ENCODE measurements around the gene CRYM.
"Not testable (repeated sequence)": the region's sequence is repeated elsewhere in the genome, so short reads cannot be mapped to it uniquely, and the experiment has no call there.

CRYM gene

DNA sequence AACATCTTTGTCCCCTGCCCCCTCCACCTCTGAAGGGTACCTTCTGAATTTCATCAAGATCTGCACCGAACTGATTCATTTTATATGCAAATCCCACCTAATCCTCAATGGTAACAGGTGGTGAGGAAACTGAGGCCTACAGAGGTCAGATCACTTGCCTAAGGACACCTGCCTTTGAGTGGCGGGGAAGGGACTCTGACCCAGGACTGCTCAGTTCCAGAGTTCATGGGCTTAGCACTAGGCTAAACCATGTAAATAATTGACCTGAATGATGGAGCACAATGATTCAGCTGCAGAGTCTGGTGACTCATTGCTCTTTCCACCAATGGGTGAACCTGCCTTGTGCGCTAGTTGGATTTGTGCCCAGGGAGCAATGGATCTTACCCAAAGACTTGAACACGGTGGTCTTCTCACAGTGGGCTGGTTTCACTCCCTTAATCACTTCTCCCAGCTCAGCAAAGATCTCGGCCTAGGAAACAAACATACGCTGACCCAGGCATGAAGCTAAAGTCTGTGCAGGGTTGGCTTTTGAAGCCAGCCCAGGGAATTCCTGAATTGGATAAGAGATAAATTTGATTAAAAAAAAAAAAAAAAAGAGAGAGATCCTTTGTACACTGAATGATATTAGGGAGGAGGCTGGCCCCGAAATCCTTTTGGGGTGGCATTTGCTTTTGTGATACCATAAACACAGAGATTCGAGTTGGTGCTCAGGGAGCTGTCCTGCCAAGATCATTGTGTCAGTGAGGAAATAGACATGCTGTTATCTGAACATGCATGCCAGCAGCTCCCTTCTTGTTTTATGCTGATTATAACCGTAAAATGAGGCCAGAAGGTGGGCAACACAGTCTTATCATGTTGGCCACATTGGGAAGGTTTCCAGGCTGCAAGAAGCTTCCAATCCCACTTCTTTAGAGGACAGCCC is 17.0 kb downstream of the CRYM start:
- DNase-seq, result peak in 6 of 42 donors; percentile 8 to 57 (median 36)
- intact Hi-C loops (cut with DNase I), result no loop called here

DNA sequence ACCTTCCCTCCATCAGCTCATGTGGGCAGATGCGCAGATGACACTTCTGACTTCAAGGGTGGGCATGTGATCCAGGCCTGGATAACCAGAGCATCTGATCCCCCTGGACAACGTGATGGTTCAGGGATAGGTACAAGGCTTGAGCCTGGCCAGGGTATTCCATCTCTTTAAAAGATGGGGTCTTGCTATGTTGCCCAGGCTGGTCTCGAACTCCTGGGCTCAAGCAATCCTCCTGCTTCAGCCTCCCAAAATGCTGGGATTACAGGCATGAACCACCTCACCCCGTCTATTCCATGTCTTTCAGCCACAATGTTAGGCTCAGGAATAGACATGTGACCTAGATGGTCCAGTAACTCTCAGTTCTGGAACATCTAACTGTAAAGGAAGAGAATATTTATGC is 20.8 kb downstream of the CRYM start:
- DNase-seq, result no peak
- intact Hi-C loops (cut with DNase I), result no loop called here

GRCh38 chr16:21256636-21257035 is 21.5 kb downstream of the CRYM start:
- no peak for DNase-seq
- intact Hi-C loops (cut with DNase I), result no loop called here

DNA sequence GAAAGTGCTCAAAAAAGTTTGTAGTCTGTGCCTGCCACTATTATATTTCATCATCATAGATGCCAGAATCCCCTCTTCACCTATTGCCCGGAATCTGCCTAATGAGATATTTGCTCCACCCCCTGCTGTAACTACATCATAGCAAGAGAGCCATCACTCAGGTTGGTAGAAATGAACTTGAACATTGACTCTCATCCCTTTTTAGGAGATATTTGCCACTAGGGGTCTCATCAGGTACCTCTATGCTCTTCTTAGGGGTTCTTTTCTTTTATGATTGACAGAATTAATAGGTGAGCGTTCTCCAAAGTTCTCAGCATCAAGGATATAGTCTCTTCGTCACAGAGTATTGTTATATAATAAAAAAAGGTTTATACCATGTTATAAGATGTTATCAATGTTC is 24.6 kb downstream of the CRYM start:
- DNase-seq, result no peak
- intact Hi-C loops (cut with DNase I), result no loop called here

- intact Hi-C loops (cut with DNase I), result no loop called here
- peak in 19 of 42 donors; percentile 11 to 72 (median 22) for DNase-seq
These were observed 27.8 kb downstream of the CRYM start for GRCh38 chr16:21250072-21250923.

GRCh38 chr16:21248179-21248578 is 29.9 kb downstream of the CRYM start:
- DNase-seq, result peak in 2 of 42 donors; percentile 12 to 26
- intact Hi-C loops (cut with DNase I), result not testable (repeated sequence)

DNA sequence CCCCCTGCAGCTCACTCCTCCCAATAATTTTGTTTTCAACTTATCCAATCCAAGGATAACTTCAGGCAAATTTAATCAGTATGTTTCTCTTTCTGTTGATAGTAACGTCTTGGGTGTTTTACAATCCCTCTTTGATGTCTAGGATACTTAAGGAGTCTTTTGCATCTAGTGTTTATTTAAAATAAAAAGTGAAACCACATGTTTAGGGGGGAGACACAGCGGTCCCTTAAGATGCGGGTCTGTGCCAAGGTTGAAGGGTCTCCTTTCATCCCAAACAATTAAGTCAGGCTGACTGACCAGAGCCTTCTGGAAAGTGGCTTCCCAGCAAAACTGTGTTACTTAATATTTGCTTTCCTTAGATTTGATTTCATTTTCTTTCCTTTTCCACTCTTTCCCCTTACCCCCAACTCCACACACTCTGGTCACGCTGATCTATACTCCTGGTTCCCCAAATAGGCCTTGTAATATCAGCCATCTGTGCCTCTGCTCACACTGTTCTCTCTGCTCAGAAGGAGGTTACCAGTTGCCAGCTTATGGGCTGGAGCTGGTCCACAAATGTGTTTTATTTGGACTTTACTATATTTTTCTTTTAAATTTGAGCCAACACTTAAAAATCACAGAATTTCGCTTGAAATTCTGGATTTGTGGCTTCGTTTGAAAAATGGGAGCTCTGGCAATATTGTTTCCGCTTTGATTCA is 33.4 kb downstream of the CRYM start:
- DNase-seq, result peak in 1 of 42 donors; percentile 33
- intact Hi-C loops (cut with DNase I), result no loop called here

- DNase-seq, result no peak
- intact Hi-C loops (cut with DNase I), result no loop called here
These were observed 35.3 kb downstream of the CRYM start for GRCh38 chr16:21242756-21243155.

GRCh38 chr16:21239646-21240045 is 38.4 kb downstream of the CRYM start:
- no peak for DNase-seq
- intact Hi-C loops (cut with DNase I), result no loop called here

DNA sequence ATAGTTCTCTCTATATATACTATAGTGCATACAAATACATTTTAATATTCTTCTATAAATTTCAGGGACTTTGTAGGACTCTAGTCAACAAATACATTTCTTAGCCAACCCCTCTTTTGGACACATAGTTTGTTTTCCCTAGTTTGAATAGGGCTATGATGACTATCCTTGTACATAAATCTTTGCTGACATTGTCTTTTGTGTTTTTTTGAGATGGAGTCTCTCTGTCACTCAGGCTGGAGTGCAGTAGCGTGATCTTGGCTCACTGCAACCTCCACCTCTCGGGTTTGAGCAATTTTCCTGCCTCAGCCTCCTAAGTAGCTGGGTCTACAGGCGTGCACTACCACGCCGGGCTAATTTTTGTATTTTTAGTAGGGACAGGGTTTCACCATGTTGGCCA is 41.3 kb downstream of the CRYM start:
- intact Hi-C loops (cut with DNase I), result no loop called here
- no peak for DNase-seq

DNA sequence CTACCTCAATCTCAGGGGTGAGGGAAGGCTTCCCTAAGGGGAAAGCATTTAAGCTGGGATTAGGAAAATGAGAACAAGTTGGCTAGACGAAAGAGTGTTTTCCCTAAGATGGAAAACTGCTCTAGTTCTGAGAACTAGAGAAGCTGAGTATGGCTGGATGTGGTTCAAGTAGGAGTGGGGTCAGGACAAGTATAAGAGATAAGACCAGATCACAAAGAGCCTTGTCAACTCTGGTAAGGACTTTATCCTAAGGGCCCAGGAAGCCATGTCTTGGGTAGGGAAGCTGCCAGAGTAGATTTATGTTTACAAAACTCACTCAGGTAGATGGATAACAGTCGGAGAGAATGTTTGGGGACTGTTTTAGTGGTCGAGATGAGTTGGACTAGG is 42.9 kb downstream of the CRYM start:
- peak in 1 of 42 donors; percentile 9 for DNase-seq
- intact Hi-C loops (cut with DNase I), result no loop called here

GRCh38 chr16:21233521-21234150 is 44.5 kb downstream of the CRYM start, which contains the start of gene ANKS4B:
ANKS4B (plus strand) TSS chr16:21233699; CDS start chr16:21233738, 39 bp downstream.
- DNase-seq, result peak in 1 of 42 donors; percentile 9
- intact Hi-C loops (cut with DNase I), result no loop called here

DNA sequence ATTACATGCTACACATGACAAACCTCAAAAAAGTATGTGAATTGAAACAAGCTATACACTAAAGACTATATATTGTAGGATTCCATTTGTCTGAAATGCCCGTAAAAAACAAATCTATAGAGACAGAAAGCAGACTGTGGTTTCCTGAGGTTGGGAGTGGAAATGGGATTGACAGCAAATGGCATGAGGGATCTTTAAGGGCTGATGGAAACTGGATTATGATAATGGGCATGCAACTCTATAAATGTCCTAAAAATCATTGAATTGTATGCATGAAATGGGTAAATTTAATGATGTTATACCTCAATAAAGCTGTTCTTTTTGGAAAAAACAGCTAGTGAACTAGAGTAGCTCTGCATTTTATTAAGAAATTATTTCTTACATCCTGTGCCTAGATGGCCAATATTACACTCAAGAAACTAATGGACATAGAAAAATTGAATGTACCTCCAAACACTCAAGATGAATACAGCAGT is 45.0 kb downstream of the CRYM start:
- intact Hi-C loops (cut with DNase I), result no loop called here
- DNase-seq, result no peak

DNA sequence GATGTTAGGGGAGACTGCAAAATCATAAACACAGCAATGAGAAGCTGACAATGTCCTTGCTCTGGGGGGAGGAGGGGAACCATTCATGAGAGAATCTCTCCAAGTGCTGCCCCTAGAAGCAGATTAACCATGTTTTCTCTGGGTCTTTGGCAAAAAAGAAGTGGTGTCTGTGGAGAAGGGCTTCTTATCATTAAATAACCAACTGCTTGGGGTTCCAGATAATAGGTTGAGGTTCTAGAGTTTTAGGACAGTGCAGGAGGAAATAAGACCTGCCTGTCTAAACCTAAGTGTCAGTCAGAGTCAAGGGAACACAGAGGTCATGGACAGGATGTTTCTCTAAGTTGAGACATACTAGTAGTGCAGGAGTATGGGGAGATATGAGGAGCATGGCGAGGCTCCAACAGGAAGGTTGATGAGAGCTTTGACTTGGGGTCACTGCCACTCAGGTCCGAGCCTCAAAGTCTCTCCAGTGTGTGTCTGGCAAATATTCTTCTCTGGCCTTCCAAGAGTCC is 49.7 kb downstream of the CRYM start:
- peak in 1 of 42 donors; percentile 35 for DNase-seq
- intact Hi-C loops (cut with DNase I), result no loop called here

GRCh38 chr16:21227866-21228265 is 50.2 kb downstream of the CRYM start:
- intact Hi-C loops (cut with DNase I), result no loop called here
- DNase-seq, result peak in 1 of 42 donors; percentile 3

GRCh38 chr16:21226749-21227148 is 51.3 kb downstream of the CRYM start:
- intact Hi-C loops (cut with DNase I), result no loop called here
- no peak for DNase-seq

DNA sequence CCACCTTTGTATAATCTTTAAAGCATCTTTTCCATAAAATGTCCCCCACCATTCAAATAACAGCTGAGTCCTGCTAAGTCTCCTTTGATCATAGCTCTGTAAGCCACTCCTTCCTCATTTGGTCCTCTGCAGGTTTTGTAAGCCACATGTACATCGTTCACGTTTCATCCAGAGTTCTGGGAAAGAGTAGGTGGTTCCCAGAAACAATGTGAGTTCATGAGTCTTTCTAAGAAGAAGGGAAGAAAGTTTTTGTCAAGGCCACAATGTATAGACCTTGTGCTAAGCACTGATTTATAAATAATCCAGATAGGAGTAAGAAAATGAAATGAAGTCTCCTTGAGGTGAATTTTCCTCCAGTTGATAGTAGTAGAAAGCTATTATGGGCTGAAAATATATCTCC is 53.3 kb downstream of the CRYM start:
- no peak for DNase-seq
- intact Hi-C loops (cut with DNase I), result no loop called here

GRCh38 chr16:21223787-21224186 is 54.3 kb downstream of the CRYM start:
- peak in 32 of 42 donors; percentile 3 to 61 (median 30) for DNase-seq
- intact Hi-C loops (cut with DNase I), result no loop called here
